Caco-2 (cell line): ENCODE measurements around the gene DNLZ. TPM values are rescaled to one million over a fixed set of nuclear protein-coding genes. Genes with fewer than 3 reads are reported as not detected.

Experiments
- BruUV-seq: library from RNA; stranded (reverse); fragments of 400-500 nt; replicated peaks from 2 replicates; lab custom pipeline; 2021; lab: Mats Ljungman, UMichigan
- CTCF ChIA-PET: fragments of 300-600 bp; sonication (Branson Sonifier 250); formaldehyde crosslinking; loops from one replicate; lab custom pipeline; 2022; ENCODE audit warnings: antibody characterized with exemption; lab: Charles Lee
- POLR2A ChIA-PET: fragments of 300-600 bp; sonication (Branson Sonifier 250); formaldehyde crosslinking; loops from one replicate; lab custom pipeline; 2022; ENCODE audit warnings: antibody characterized with exemption; lab: Charles Lee
- DNase-seq, 2 experiments: peaks; one replicate each; pipeline versions ENCODE4 v3.0.0 to v3.0.0-alpha.2; 2020 to 2022
- H3K27me3 ChIP-seq: replicated peaks from 2 replicates; pipeline ENCODE4 v1.6.0; 2011; ENCODE audit warnings: low read length; ENCODE audit not compliant: control insufficient read depth, insufficient read depth
- H3K36me3 ChIP-seq: 2 replicates; pipeline ENCODE4 v1.5.1; 2011; ENCODE audit warnings: low read length; ENCODE audit not compliant: control insufficient read depth, insufficient read depth
- H3K4me1 ChIP-seq: fragments of 250-450 bp; sonication (Bioruptor Pico); 2 replicates; pipeline ENCODE4 v1.5.1; 2020; ENCODE audit warnings: mild to moderate bottlenecking
- H3K4me3 ChIP-seq: 2 replicates; pipeline ENCODE4 v1.5.1; 2011; ENCODE audit warnings: low read depth, mild to moderate bottlenecking, control low read depth, low read length
- H3K9me3 ChIP-seq: fragments of 250-450 bp; sonication (Bioruptor Pico); 2 replicates; pipeline ENCODE4 v1.5.1; 2020; ENCODE audit warnings: mild to moderate bottlenecking, moderate library complexity
- H3K27ac Mint-ChIP-seq: one replicate; pipeline ENCODE4 v1.8.0; 2022; ENCODE audit warnings: mixed read lengths; ENCODE audit not compliant: unreplicated experiment
- H3K27me3 Mint-ChIP-seq: one replicate; pipeline ENCODE4 v1.8.0; 2022; ENCODE audit warnings: mixed read lengths; ENCODE audit not compliant: insufficient read depth, unreplicated experiment
- H3K36me3 Mint-ChIP-seq: one replicate; pipeline ENCODE4 v1.8.0; 2022; ENCODE audit warnings: mild to moderate bottlenecking, mixed read lengths; ENCODE audit not compliant: insufficient read depth, unreplicated experiment
- H3K4me1 Mint-ChIP-seq: one replicate; pipeline ENCODE4 v1.8.0; 2022; ENCODE audit warnings: low read depth, mixed read lengths; ENCODE audit not compliant: unreplicated experiment
- H3K4me3 Mint-ChIP-seq: one replicate; pipeline ENCODE4 v1.8.0; 2022; ENCODE audit warnings: mild to moderate bottlenecking, moderate library complexity, mixed read lengths; ENCODE audit not compliant: unreplicated experiment
- H3K9me3 Mint-ChIP-seq: one replicate; pipeline ENCODE4 v1.8.0; 2022; ENCODE audit warnings: mixed read lengths; ENCODE audit not compliant: unreplicated experiment
- CTCF ChIP-seq, 2 experiments: fragments of 200-600 bp in 1 of 2; IDR thresholded peaks; 1 replicate in 1 of 2; 2 replicates in 1 of 2; pipeline versions ENCODE4 v1.5.1 to v1.8.0; 2011 to 2022; ENCODE audit warnings: antibody characterized with exemption in 1 of 2, control low read depth in 1 of 2, inconsistent platforms in 1 of 2, low read depth in 1 of 2, low read length in 1 of 2, mild to moderate bottlenecking in 1 of 2, moderate library complexity in 1 of 2; ENCODE audit not compliant: insufficient read depth in 1 of 2, severe bottlenecking in 1 of 2, unreplicated experiment in 1 of 2
- intact Hi-C: fragments of 100-400 bp; cut with micrococcal nuclease; formaldehyde crosslinking; loops from one replicate; pipeline ENCODE4 v1.10.0; 2022; ENCODE audit not compliant: unreplicated experiment
- total RNA-seq: library from RNA; stranded (reverse); gene quantifications from 2 replicates; pipeline ENCODE4 v1.2.3, GENCODE V29; 2022

DNLZ gene
- total RNA-seq, 1 experiment from 2014 or later = 29.1 TPM

GRCh38 chr9:136396219-136396515 lies 32.6 kb upstream of the DNLZ start:
- Mint-ChIP-seq H3K27ac (no peak overlapping the region), H3K9me3 (no peaks in the 10 kb centered on the region), H3K27me3 (no peaks in the 10 kb centered on the region), H3K4me3 (no peak overlapping the region), H3K36me3 (peaks cover 74% of the 10 kb centered on the region), H3K4me1 (peaks cover 13% of the 10 kb centered on the region)
- ChIA-PET POLR2A (no interaction called here), CTCF (no interaction called here)
- H3K9me3 ChIP-seq = no peaks in the 10 kb centered on the region
- intact Hi-C loops = loop anchor here (5.0 kb wide), 1 partner anchor 34 kb away; the partner anchor contains the start of gene DNLZ
- H3K4me3 ChIP-seq = no peak overlapping the region
- no peak for TF ChIP-seq CTCF (IDR thresholded peaks at IDR 0.05; ENCODE audit: insufficient read depth in 1 of 2, low read depth in 1 of 2, low read length in 1 of 2, severe bottlenecking in 1 of 2, unreplicated experiment in 1 of 2)
- H3K4me1 ChIP-seq = no peaks in the 10 kb centered on the region
- no TSS peak for BruUV-seq
- no peak for DNase-seq
- H3K36me3 ChIP-seq = peaks cover 1% of the 10 kb centered on the region
- no peaks in the 10 kb centered on the region for H3K27me3 ChIP-seq

GRCh38 chr9:136395345-136396218 lies 32.0 kb upstream of the DNLZ start:
- Mint-ChIP-seq H3K4me3 (no peak overlapping the region), H3K27me3 (no peaks in the 10 kb centered on the region), H3K9me3 (no peaks in the 10 kb centered on the region), H3K36me3 (peaks cover 74% of the 10 kb centered on the region), H3K27ac (no peak overlapping the region), H3K4me1 (peaks cover 12% of the 10 kb centered on the region)
- no peaks in the 10 kb centered on the region for H3K27me3 ChIP-seq
- no peak for DNase-seq
- ChIA-PET CTCF (no interaction called here), POLR2A (no interaction called here)
- H3K4me1 ChIP-seq = no peaks in the 10 kb centered on the region
- H3K9me3 ChIP-seq = no peaks in the 10 kb centered on the region
- no peak for TF ChIP-seq CTCF (IDR thresholded peaks at IDR 0.05; ENCODE audit: insufficient read depth in 1 of 2, low read depth in 1 of 2, low read length in 1 of 2, severe bottlenecking in 1 of 2, unreplicated experiment in 1 of 2)
- intact Hi-C loops = loop anchor here (5.0 kb wide), 1 partner anchor 33 kb away; the partner anchor contains the start of gene DNLZ
- no peak overlapping the region for H3K4me3 ChIP-seq
- peaks cover 1% of the 10 kb centered on the region for H3K36me3 ChIP-seq
- no TSS peak for BruUV-seq

- ChIA-PET CTCF (no interaction called here), POLR2A (no interaction called here)
- no peak for DNase-seq
- Histone ChIP-seq H3K27me3 (no peaks in the 10 kb centered on the region), H3K36me3 (peaks cover 1% of the 10 kb centered on the region), H3K4me1 (no peaks in the 10 kb centered on the region), H3K4me3 (no peak overlapping the region), H3K9me3 (no peaks in the 10 kb centered on the region)
- no peak for TF ChIP-seq CTCF (IDR thresholded peaks at IDR 0.05; ENCODE audit: insufficient read depth in 1 of 2, low read depth in 1 of 2, low read length in 1 of 2, severe bottlenecking in 1 of 2, unreplicated experiment in 1 of 2)
- no TSS peak for BruUV-seq
- intact Hi-C loops = loop anchor here (5.0 kb wide), 1 partner anchor 33 kb away; the partner anchor contains the start of gene DNLZ
- Mint-ChIP-seq H3K27ac (no peak overlapping the region), H3K9me3 (no peaks in the 10 kb centered on the region), H3K27me3 (no peaks in the 10 kb centered on the region), H3K4me1 (peaks cover 12% of the 10 kb centered on the region), H3K4me3 (no peak overlapping the region), H3K36me3 (peaks cover 74% of the 10 kb centered on the region)
These were observed 31.4 kb upstream of the DNLZ start for GRCh38 chr9:136395020-136395340.
